Measurements from ENCODE around the gene CDKAL1. TPM values are rescaled to one million over a fixed set of nuclear protein-coding genes. Genes with fewer than 3 reads are reported as not detected.

Gene CDKAL1
- total RNA-seq, 4 donors from 2014 or later: 10.1 to 22.0 (median 12.5) TPM

DNA sequence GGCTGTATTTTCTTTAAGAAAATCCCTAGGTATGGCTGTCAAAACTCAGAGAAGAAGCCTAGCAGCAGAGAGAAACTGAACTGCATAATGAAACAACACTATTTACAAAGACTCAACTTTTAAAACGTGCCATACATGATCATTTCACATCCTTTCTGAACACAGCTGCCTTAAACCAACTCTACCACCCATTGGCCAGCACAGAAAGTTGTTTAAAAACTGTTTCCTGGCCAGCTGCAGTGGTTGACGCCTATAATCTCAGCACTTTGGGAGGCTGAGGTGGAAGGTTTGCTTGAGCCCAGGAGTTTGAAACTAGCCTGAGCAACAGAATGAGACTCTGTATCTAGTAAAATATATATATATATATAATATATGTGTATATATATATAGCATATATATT, 722.9 kb downstream of the CDKAL1 start:
- H3K4me3 ChIP-seq: no peak overlapping the region
- no peaks in the 10 kb centered on the region for H3K9me3 ChIP-seq
- TF ChIP-seq POLR2AphosphoS5 (IDR thresholded peaks at IDR 0.05) (no peak), EP300 (IDR thresholded peaks at IDR 0.05) (no peak), POLR2A (IDR thresholded peaks at IDR 0.05) (no peak)
- TF ChIP-seq, protein P1, sequence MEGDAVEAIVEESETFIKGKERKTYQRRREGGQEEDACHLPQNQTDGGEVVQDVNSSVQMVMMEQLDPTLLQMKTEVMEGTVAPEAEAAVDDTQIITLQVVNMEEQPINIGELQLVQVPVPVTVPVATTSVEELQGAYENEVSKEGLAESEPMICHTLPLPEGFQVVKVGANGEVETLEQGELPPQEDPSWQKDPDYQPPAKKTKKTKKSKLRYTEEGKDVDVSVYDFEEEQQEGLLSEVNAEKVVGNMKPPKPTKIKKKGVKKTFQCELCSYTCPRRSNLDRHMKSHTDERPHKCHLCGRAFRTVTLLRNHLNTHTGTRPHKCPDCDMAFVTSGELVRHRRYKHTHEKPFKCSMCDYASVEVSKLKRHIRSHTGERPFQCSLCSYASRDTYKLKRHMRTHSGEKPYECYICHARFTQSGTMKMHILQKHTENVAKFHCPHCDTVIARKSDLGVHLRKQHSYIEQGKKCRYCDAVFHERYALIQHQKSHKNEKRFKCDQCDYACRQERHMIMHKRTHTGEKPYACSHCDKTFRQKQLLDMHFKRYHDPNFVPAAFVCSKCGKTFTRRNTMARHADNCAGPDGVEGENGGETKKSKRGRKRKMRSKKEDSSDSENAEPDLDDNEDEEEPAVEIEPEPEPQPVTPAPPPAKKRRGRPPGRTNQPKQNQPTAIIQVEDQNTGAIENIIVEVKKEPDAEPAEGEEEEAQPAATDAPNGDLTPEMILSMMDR (IDR thresholded peaks at IDR 0.05): no peak
- H3K27me3 ChIP-seq: no peaks in the 10 kb centered on the region
- no peaks in the 10 kb centered on the region for H3K36me3 ChIP-seq
- DNase-seq (ENCODE audit: low spot score in 2 of 2): no peak
- no peaks in the 10 kb centered on the region for H3K4me1 ChIP-seq
- no peak overlapping the region for H3K27ac ChIP-seq
- WGBS: 50% methylated on average over 2 of the region's 2 CpGs

DNA sequence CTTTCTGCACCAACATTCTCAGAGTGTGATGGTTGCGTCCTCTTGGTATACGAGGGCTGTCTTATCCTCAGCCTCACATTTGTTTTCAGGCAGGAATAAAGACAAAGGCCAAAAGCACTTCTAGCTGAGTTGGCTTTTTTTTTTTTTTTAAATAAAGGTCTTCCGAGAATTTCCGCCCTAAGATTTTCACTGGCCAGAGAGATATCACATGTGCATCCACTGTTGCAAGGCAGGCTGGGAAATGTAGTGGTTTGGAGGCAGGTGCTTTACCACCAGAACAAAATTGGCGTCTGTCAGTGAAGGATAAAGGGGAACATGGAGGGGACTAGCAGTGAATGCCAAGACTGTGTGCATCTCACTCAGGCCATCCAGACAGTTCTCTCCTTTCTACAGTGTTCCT, 724.4 kb downstream of the CDKAL1 start:
- Histone ChIP-seq H3K4me3 (no peak overlapping the region), H3K36me3 (no peaks in the 10 kb centered on the region), H3K9me3 (no peaks in the 10 kb centered on the region), H3K4me1 (no peaks in the 10 kb centered on the region), H3K27ac (no peak overlapping the region), H3K27me3 (no peaks in the 10 kb centered on the region)
- WGBS: 88% methylated on average over 5 of the region's 5 CpGs
- no peak for DNase-seq (ENCODE audit: low spot score in 2 of 2)
- TF ChIP-seq EP300 (IDR thresholded peaks at IDR 0.05) (no peak), POLR2AphosphoS5 (IDR thresholded peaks at IDR 0.05) (no peak), POLR2A (IDR thresholded peaks at IDR 0.05) (no peak)
- TF ChIP-seq, protein P1 (IDR thresholded peaks at IDR 0.05): no peak

DNA sequence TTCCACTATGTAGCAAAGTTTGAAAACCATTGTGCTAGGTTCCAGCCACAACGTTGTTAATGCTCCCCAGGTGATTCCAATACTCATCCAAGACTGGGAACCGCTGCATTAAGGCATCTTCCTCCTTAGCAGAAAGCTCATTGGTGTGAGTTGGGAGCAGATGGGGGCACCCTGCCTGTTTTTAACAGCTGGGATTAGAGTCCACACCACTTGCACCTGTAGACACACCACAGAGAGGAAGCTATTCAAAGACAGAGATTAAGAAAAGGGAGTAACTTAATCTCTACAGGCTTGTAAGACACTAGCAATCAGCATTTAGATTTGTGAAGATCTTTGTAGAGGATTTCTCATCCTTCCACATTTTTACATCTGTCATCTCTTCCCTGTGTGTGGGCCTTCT, 725.4 kb downstream of the CDKAL1 start:
- Histone ChIP-seq H3K4me1 (no peaks in the 10 kb centered on the region), H3K27ac (no peak overlapping the region), H3K36me3 (no peaks in the 10 kb centered on the region), H3K4me3 (no peak overlapping the region), H3K9me3 (no peaks in the 10 kb centered on the region), H3K27me3 (no peaks in the 10 kb centered on the region)
- DNase-seq (ENCODE audit: low spot score in 2 of 2): no peak
- WGBS: 72% methylated on average over 2 of the region's 2 CpGs
- TF ChIP-seq, protein P1 (IDR thresholded peaks at IDR 0.05): no peak
- TF ChIP-seq POLR2AphosphoS5 (IDR thresholded peaks at IDR 0.05): no peak
- TF ChIP-seq POLR2A (IDR thresholded peaks at IDR 0.05): no peak
- no peak for TF ChIP-seq EP300 (IDR thresholded peaks at IDR 0.05)

DNA sequence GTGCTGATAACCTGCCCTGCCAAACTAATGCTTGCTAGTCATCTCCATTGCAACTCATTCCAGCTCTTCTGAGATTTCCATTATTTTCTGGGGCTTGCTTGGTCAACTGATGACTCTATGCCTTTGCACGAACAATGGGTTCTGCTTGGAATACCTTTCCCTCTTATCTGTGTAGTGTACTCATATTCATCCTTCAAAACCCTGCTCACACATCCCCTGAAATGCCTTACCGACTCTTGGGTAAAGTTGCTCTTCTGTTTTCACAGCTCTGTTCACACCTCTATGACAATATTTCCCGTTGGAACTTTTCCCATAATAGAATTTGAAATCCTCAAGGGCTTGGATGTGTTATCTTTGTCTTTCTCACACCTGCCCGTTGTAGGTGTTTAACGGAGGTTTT, 728.2 kb downstream of the CDKAL1 start:
- Histone ChIP-seq H3K4me1 (no peaks in the 10 kb centered on the region), H3K36me3 (no peaks in the 10 kb centered on the region), H3K27me3 (no peaks in the 10 kb centered on the region), H3K4me3 (no peak overlapping the region), H3K9me3 (no peaks in the 10 kb centered on the region), H3K27ac (no peak overlapping the region)
- TF ChIP-seq, protein P1 (IDR thresholded peaks at IDR 0.05): no peak
- no peak for TF ChIP-seq EP300 (IDR thresholded peaks at IDR 0.05)
- no peak for TF ChIP-seq POLR2A (IDR thresholded peaks at IDR 0.05)
- no peak for TF ChIP-seq POLR2AphosphoS5 (IDR thresholded peaks at IDR 0.05)
- DNase-seq (ENCODE audit: low spot score in 2 of 2): no peak
- 90% methylated on average over 5 of the region's 5 CpGs for WGBS

DNA sequence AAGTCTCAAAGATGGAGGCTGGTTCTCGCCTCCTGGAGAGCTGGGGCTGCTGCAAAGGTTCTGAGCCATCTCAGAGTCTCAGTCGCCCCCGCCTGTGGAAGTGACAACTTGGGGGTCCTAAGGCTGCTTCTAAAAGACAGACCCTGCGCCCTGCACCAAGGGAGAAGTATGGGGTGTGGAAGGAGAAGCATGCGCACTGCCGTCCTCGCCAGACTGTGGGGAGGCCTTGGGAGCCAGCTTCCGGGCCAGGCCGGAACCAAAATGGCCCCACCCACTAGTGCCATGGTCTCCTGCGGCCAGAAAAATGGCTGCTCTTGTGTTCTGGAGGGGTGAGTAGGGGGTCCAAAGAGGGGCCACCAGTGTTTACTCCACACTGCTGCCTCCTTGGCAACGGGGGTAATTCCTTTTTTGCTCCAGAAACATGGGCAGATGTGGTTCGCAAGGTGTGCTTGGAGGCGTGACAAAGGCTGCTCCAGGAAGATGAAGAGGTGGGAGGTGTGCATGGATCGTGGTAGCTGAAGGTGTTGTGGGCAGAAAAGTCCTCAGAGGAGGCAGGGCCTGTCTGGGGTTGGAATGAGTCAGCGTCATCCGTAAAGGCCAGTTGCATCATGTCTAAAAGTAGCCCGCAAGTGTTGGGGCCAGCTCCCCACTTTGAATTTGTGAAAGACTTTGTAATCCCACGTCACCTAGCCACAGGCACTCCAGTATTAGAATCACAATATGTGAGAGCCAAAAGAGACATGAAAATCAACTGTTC, 729.5 kb downstream of the CDKAL1 start:
- no peak for DNase-seq (ENCODE audit: low spot score in 2 of 2)
- no peaks in the 10 kb centered on the region for H3K36me3 ChIP-seq
- H3K9me3 ChIP-seq: no peaks in the 10 kb centered on the region
- no peaks in the 10 kb centered on the region for H3K4me1 ChIP-seq
- 89% methylated on average over 16 of the region's 18 CpGs for WGBS
- no peak overlapping the region for H3K4me3 ChIP-seq
- no peaks in the 10 kb centered on the region for H3K27me3 ChIP-seq
- TF ChIP-seq POLR2A (IDR thresholded peaks at IDR 0.05) (no peak), EP300 (IDR thresholded peaks at IDR 0.05) (no peak), POLR2AphosphoS5 (IDR thresholded peaks at IDR 0.05) (no peak)
- TF ChIP-seq, protein P1 (IDR thresholded peaks at IDR 0.05): no peak
- no peak overlapping the region for H3K27ac ChIP-seq
